Measurements from ENCODE around the gene RCL1.
"Not testable (repeated sequence)": the region's sequence is repeated elsewhere in the genome, so short reads cannot be mapped to it uniquely, and the experiment has no call there.

Gene RCL1

DNA sequence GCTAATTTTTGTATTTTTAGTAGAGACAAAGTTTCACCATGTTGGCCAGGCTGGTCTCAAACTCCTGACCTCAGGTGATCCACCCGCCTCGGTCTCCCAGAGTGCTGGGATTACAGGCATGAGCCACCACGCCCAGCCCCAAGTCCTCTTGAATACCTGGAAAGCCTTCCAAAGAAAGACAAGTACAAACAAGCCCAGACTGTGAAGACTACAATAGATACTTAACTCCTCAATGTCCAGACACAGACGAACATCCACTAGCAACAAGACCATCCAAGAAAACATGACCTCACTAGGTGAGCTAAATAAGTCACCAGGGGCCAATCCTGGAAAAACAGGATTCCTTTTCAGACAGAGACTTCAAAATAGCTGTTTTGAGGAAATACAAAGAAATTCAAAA, 9.6 kb upstream of the RCL1 start:
- H2BK5ac ChIP-seq (ENCODE audit: low read length); H3K27ac ChIP-seq (replicated peaks; ENCODE audit: low read length); H2BK12ac ChIP-seq (ENCODE audit: low read length); H3K4me3 ChIP-seq (ENCODE audit: low read length in 2 of 2); H3K79me1 ChIP-seq (ENCODE audit: low read depth, low read length); H2BK15ac ChIP-seq (ENCODE audit: low read length); H3K9me3 ChIP-seq (replicated peaks in 1 of 2; ENCODE audit: control insufficient read depth in 2 of 2, insufficient read depth in 1 of 2, low read depth in 1 of 2, low read length in 2 of 2); H3K23ac ChIP-seq (ENCODE audit: low read depth, low read length, poor library complexity); H2BK120ac ChIP-seq (ENCODE audit: low read depth, low read length); H3K27me3 ChIP-seq (ENCODE audit: control insufficient read depth in 3 of 3, insufficient read depth in 3 of 3, low read depth in 1 of 3, low read length in 3 of 3); H3K4me1 ChIP-seq (ENCODE audit: control insufficient read depth in 2 of 2, insufficient read depth in 1 of 2, low read depth in 1 of 2, low read length in 2 of 2); H3K4ac ChIP-seq (ENCODE audit: low read length); H3K36me3 ChIP-seq (replicated peaks in 1 of 2; ENCODE audit: control insufficient read depth in 2 of 2, insufficient read depth in 2 of 2, low read length in 2 of 2); H3K18ac ChIP-seq (ENCODE audit: low read length); DNase-seq (ENCODE audit: low spot score); H2AK5ac ChIP-seq (ENCODE audit: low read depth, low read length); H3K4me2 ChIP-seq (ENCODE audit: insufficient read depth, low read length, poor library complexity, severe bottlenecking); H2AFZ ChIP-seq (ENCODE audit: low read length); H3K9ac ChIP-seq (ENCODE audit: low read depth, low read length, poor library complexity); H4K91ac ChIP-seq (ENCODE audit: low read depth, low read length, poor library complexity); H3K14ac ChIP-seq (ENCODE audit: low read length); H4K8ac ChIP-seq (ENCODE audit: low read depth, low read length): not testable (repeated sequence)
- WGBS, 2 donors (ENCODE audit: extremely low coverage in 2 of 2, insufficient read length in 2 of 2, insufficient replicate concordance in 1 of 2): no CpG with 5 or more reads among the region's 4 CpGs

DNA sequence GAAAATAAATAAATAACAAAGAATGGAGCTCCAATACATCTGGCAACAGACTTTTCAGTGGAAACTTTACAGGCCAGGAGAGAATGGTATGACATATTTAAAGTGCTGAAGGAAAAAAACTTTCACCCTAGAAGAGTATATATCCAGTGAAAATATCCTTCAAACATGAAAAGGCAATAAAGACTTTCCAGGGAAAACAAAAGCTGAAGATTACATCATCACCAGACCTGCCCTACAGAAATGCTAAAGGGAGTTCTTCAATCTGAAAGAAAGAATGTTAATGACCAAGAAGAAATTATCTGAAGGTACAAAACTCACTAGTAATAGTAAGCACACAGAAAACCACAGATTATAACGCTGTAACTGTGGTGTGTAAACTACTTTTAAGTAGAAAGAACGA, 8.3 kb upstream of the RCL1 start:
- Histone ChIP-seq H2BK5ac (ENCODE audit: low read length) (no peak overlapping the region), H3K9me3 (replicated peaks in 1 of 2; ENCODE audit: control insufficient read depth in 2 of 2, insufficient read depth in 1 of 2, low read depth in 1 of 2, low read length in 2 of 2) (no peaks in the 10 kb centered on the region), H3K4ac (ENCODE audit: low read length) (no peak overlapping the region), H3K27me3 (ENCODE audit: control insufficient read depth in 3 of 3, insufficient read depth in 3 of 3, low read depth in 1 of 3, low read length in 3 of 3) (no peaks in the 10 kb centered on the region), H2AK5ac (ENCODE audit: low read depth, low read length) (no peak overlapping the region), H3K36me3 (replicated peaks in 1 of 2; ENCODE audit: control insufficient read depth in 2 of 2, insufficient read depth in 2 of 2, low read length in 2 of 2) (no peaks in the 10 kb centered on the region), H2BK120ac (ENCODE audit: low read depth, low read length) (no peak overlapping the region), H3K4me3 (ENCODE audit: low read length in 2 of 2) (no peak overlapping the region), H2BK15ac (ENCODE audit: low read length) (no peak overlapping the region), H3K9ac (ENCODE audit: low read depth, low read length, poor library complexity) (no peak overlapping the region), H3K23ac (ENCODE audit: low read depth, low read length, poor library complexity) (no peak overlapping the region), H4K91ac (ENCODE audit: low read depth, low read length, poor library complexity) (no peak overlapping the region), H3K4me1 (ENCODE audit: control insufficient read depth in 2 of 2, insufficient read depth in 1 of 2, low read depth in 1 of 2, low read length in 2 of 2) (no peaks in the 10 kb centered on the region), H3K14ac (ENCODE audit: low read length) (no peak overlapping the region), H3K79me1 (ENCODE audit: low read depth, low read length) (no peaks in the 10 kb centered on the region), H3K27ac (replicated peaks; ENCODE audit: low read length) (no peak overlapping the region), H4K8ac (ENCODE audit: low read depth, low read length) (no peak overlapping the region), H3K4me2 (ENCODE audit: insufficient read depth, low read length, poor library complexity, severe bottlenecking) (no peak overlapping the region), H2AFZ (ENCODE audit: low read length) (no peak overlapping the region), H3K18ac (ENCODE audit: low read length) (no peak overlapping the region), H2BK12ac (ENCODE audit: low read length) (no peak overlapping the region)
- DNase-seq (ENCODE audit: low spot score): no peak
- WGBS, 2 donors (ENCODE audit: extremely low coverage in 2 of 2, insufficient read length in 2 of 2, insufficient replicate concordance in 1 of 2): no CpG with 5 or more reads among the region's 2 CpGs

DNA sequence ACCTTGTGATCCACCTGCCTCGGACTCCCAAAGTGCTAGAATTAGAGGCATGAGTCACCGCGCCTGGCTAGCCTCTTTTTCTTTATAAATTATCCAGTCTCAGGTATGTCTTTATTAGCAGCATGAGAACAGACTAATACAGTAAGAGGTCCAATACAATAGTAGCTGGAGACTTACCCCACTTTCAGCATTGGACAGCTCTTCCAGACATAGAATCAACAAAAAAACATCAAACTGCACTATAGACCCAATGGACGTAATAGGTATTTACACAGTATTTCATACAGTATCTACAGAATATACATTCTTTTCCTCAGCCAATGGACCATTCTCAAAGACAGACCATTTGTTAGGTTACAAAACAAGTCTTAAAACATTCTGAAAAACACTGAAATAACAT, 6.1 kb upstream of the RCL1 start:
- no peak overlapping the region for H2AFZ ChIP-seq (ENCODE audit: low read length)
- H2BK12ac ChIP-seq (ENCODE audit: low read length): no peak overlapping the region
- H3K36me3 ChIP-seq (replicated peaks in 1 of 2; ENCODE audit: control insufficient read depth in 2 of 2, insufficient read depth in 2 of 2, low read length in 2 of 2): no peaks in the 10 kb centered on the region
- H3K4ac ChIP-seq (ENCODE audit: low read length): no peak overlapping the region
- H3K27ac ChIP-seq (replicated peaks; ENCODE audit: low read length): no peak overlapping the region
- no peak overlapping the region for H2BK120ac ChIP-seq (ENCODE audit: low read depth, low read length)
- H4K8ac ChIP-seq (ENCODE audit: low read depth, low read length): no peak overlapping the region
- no peak overlapping the region for H3K4me3 ChIP-seq (ENCODE audit: low read length in 2 of 2)
- H3K9ac ChIP-seq (ENCODE audit: low read depth, low read length, poor library complexity): no peak overlapping the region
- no peak overlapping the region for H3K18ac ChIP-seq (ENCODE audit: low read length)
- no peaks in the 10 kb centered on the region for H3K9me3 ChIP-seq (replicated peaks in 1 of 2; ENCODE audit: control insufficient read depth in 2 of 2, insufficient read depth in 1 of 2, low read depth in 1 of 2, low read length in 2 of 2)
- H3K4me1 ChIP-seq (ENCODE audit: control insufficient read depth in 2 of 2, insufficient read depth in 1 of 2, low read depth in 1 of 2, low read length in 2 of 2): no peaks in the 10 kb centered on the region
- no peak overlapping the region for H2AK5ac ChIP-seq (ENCODE audit: low read depth, low read length)
- H3K79me1 ChIP-seq (ENCODE audit: low read depth, low read length): no peaks in the 10 kb centered on the region
- no peak overlapping the region for H2BK5ac ChIP-seq (ENCODE audit: low read length)
- H2BK15ac ChIP-seq (ENCODE audit: low read length): no peak overlapping the region
- no peak overlapping the region for H4K91ac ChIP-seq (ENCODE audit: low read depth, low read length, poor library complexity)
- no peak overlapping the region for H3K4me2 ChIP-seq (ENCODE audit: insufficient read depth, low read length, poor library complexity, severe bottlenecking)
- no peak for DNase-seq (ENCODE audit: low spot score)
- no peak overlapping the region for H3K23ac ChIP-seq (ENCODE audit: low read depth, low read length, poor library complexity)
- WGBS, 2 donors (ENCODE audit: extremely low coverage in 2 of 2, insufficient read length in 2 of 2, insufficient replicate concordance in 1 of 2): no CpG with 5 or more reads among the region's 4 CpGs
- no peaks in the 10 kb centered on the region for H3K27me3 ChIP-seq (ENCODE audit: control insufficient read depth in 3 of 3, insufficient read depth in 3 of 3, low read depth in 1 of 3, low read length in 3 of 3)
- H3K14ac ChIP-seq (ENCODE audit: low read length): no peak overlapping the region

DNA sequence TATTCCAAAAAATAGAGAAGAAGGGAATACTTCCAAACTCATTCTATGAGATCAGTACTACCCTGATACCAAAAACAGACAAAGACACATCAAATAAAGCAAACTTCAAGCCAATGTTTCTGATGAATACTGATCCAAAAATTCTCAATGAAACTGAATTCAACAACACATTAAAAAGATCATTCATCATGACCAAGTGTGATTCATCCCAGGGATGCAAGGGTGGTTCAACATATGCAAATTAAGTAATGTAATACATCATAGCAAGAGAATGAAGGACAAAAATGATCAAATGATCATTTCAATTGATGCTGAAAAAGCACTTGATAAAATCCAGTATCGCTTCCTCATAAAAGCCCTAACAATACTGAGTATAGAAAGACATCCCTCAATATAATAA, 4.9 kb upstream of the RCL1 start:
- H3K4me1 ChIP-seq (ENCODE audit: control insufficient read depth in 2 of 2, insufficient read depth in 1 of 2, low read depth in 1 of 2, low read length in 2 of 2): no peaks in the 10 kb centered on the region
- H3K27me3 ChIP-seq (ENCODE audit: control insufficient read depth in 3 of 3, insufficient read depth in 3 of 3, low read depth in 1 of 3, low read length in 3 of 3): no peaks in the 10 kb centered on the region
- H3K79me1 ChIP-seq (ENCODE audit: low read depth, low read length): peaks cover under 1% of the 10 kb centered on the region
- H2AK5ac ChIP-seq (ENCODE audit: low read depth, low read length): no peak overlapping the region
- H3K4me3 ChIP-seq (ENCODE audit: low read length in 2 of 2): no peak overlapping the region
- no peak overlapping the region for H3K18ac ChIP-seq (ENCODE audit: low read length)
- no peak overlapping the region for H2BK120ac ChIP-seq (ENCODE audit: low read depth, low read length)
- no peak overlapping the region for H3K14ac ChIP-seq (ENCODE audit: low read length)
- H2BK5ac ChIP-seq (ENCODE audit: low read length): no peak overlapping the region
- no peak overlapping the region for H3K4me2 ChIP-seq (ENCODE audit: insufficient read depth, low read length, poor library complexity, severe bottlenecking)
- H2BK12ac ChIP-seq (ENCODE audit: low read length): no peak overlapping the region
- H3K9me3 ChIP-seq (replicated peaks in 1 of 2; ENCODE audit: control insufficient read depth in 2 of 2, insufficient read depth in 1 of 2, low read depth in 1 of 2, low read length in 2 of 2): no peaks in the 10 kb centered on the region
- H3K9ac ChIP-seq (ENCODE audit: low read depth, low read length, poor library complexity): no peak overlapping the region
- no peak overlapping the region for H3K23ac ChIP-seq (ENCODE audit: low read depth, low read length, poor library complexity)
- no peaks in the 10 kb centered on the region for H3K36me3 ChIP-seq (replicated peaks in 1 of 2; ENCODE audit: control insufficient read depth in 2 of 2, insufficient read depth in 2 of 2, low read length in 2 of 2)
- H4K8ac ChIP-seq (ENCODE audit: low read depth, low read length): no peak overlapping the region
- H2AFZ ChIP-seq (ENCODE audit: low read length): no peak overlapping the region
- no peak overlapping the region for H3K4ac ChIP-seq (ENCODE audit: low read length)
- DNase-seq (ENCODE audit: low spot score): no peak
- H2BK15ac ChIP-seq (ENCODE audit: low read length): no peak overlapping the region
- H3K27ac ChIP-seq (replicated peaks; ENCODE audit: low read length): no peak overlapping the region
- H4K91ac ChIP-seq (ENCODE audit: low read depth, low read length, poor library complexity): no peak overlapping the region
- no CpG with 5 or more reads among the region's 1 CpG for whole genome bisulfite sequencing, 2 donors (ENCODE audit: extremely low coverage in 2 of 2, insufficient read length in 2 of 2, insufficient replicate concordance in 1 of 2)

Measured in neuronal stem cell (in vitro differentiated cells).